NT2/D1 (cell line): Measurements from ENCODE around the gene CRIP3.
"Not testable (repeated sequence)": the region's sequence is repeated elsewhere in the genome, so short reads cannot be mapped to it uniquely, and the experiment has no call there.

Experiments
- DNase-seq: peaks from one replicate; pipeline ENCODE4 v3.0.0-alpha.2; 2011; ENCODE audit warnings: low read depth, low spot score
- H3K27me3 ChIP-seq: 2 replicates; pipeline ENCODE4 v1.6.0; 2011; ENCODE audit warnings: mild to moderate bottlenecking; ENCODE audit not compliant: insufficient read length, insufficient read depth
- H3K36me3 ChIP-seq: 2 replicates; pipeline ENCODE4 v1.6.1; 2011; ENCODE audit warnings: mild to moderate bottlenecking, low read length, mixed read lengths; ENCODE audit not compliant: insufficient read depth, insufficient read length
- H3K4me1 ChIP-seq: 2 replicates; pipeline ENCODE4 v1.5.1; 2011; ENCODE audit not compliant: insufficient read depth, insufficient read length
- H3K4me3 ChIP-seq: 2 replicates; pipeline ENCODE4 v1.5.1; 2011; ENCODE audit warnings: low read depth; ENCODE audit not compliant: insufficient read length
- H3K9ac ChIP-seq: 2 replicates; pipeline ENCODE4 v1.6.0; 2011; ENCODE audit warnings: low read depth; ENCODE audit not compliant: insufficient read length
- H3K9me3 ChIP-seq: 2 replicates; pipeline ENCODE4 v1.5.1; 2011; ENCODE audit warnings: mild to moderate bottlenecking, low read length; ENCODE audit not compliant: insufficient read depth
- SUZ12 ChIP-seq: IDR thresholded peaks from 2 replicates; pipeline ENCODE4 v1.6.1; 2011; ENCODE audit not compliant: insufficient read length, insufficient read depth; ENCODE audit errors: extremely low read depth
- YY1 ChIP-seq: IDR thresholded peaks from 2 replicates; pipeline ENCODE4 v1.6.1; 2011; ENCODE audit not compliant: insufficient read length, insufficient read depth
- ZNF274 ChIP-seq: IDR thresholded peaks from 2 replicates; pipeline ENCODE4 v1.6.1; 2011; ENCODE audit warnings: mild to moderate bottlenecking, low read depth, low read length

CRIP3 gene

GRCh38 chr6:43308101-43308989 lies at the start of gene CRIP3:
TSS of gene CRIP3 (minus strand) at chr6:43308826. CDS start at chr6:43308792, 34 bp downstream.
- Histone ChIP-seq H3K27me3 (no peaks in the 10 kb centered on the region), H3K9ac (peak within 1 kb of the TSS; percentile 72), H3K4me1 (peaks cover 7% of the 10 kb centered on the region), H3K4me3 (peak within 1 kb of the TSS; percentile 54), H3K9me3 (no peaks in the 10 kb centered on the region), H3K36me3 (no peaks in the 10 kb centered on the region)
- TF ChIP-seq YY1 (no peak), SUZ12 (no peak), ZNF274 (no peak)
- no peak for DNase-seq

GRCh38 chr6:43355862-43356590 lies 47.4 kb upstream of the CRIP3 start:
- no peaks in the 10 kb centered on the region for H3K27me3 ChIP-seq
- no peak for TF ChIP-seq ZNF274
- no peak for TF ChIP-seq SUZ12
- TF ChIP-seq YY1: no peak
- H3K36me3 ChIP-seq: peaks cover 49% of the 10 kb centered on the region
- no peak for DNase-seq
- no peak overlapping the region for H3K4me3 ChIP-seq
- H3K9ac ChIP-seq: no peak overlapping the region
- no peaks in the 10 kb centered on the region for H3K9me3 ChIP-seq
- H3K4me1 ChIP-seq: no peaks in the 10 kb centered on the region

- not testable (repeated sequence) for H3K27me3 ChIP-seq, H3K9me3 ChIP-seq, H3K4me3 ChIP-seq, DNase-seq, H3K9ac ChIP-seq, H3K4me1 ChIP-seq
- peaks cover 46% of the 10 kb centered on the region for H3K36me3 ChIP-seq
Observed at GRCh38 chr6:43351951-43352350, 43.3 kb upstream of the CRIP3 start.

GRCh38 chr6:43347444-43347843 lies 38.8 kb upstream of the CRIP3 start:
- no peaks in the 10 kb centered on the region for H3K9me3 ChIP-seq
- peaks cover 35% of the 10 kb centered on the region for H3K36me3 ChIP-seq
- no peaks in the 10 kb centered on the region for H3K27me3 ChIP-seq
- no peak for DNase-seq
- no peak overlapping the region for H3K9ac ChIP-seq
- TF ChIP-seq ZNF274: no peak
- TF ChIP-seq YY1: no peak
- TF ChIP-seq SUZ12: no peak
- no peak overlapping the region for H3K4me3 ChIP-seq
- H3K4me1 ChIP-seq: no peaks in the 10 kb centered on the region

GRCh38 chr6:43347021-43347420 lies 38.4 kb upstream of the CRIP3 start:
- no peaks in the 10 kb centered on the region for H3K9me3 ChIP-seq
- peaks cover 39% of the 10 kb centered on the region for H3K36me3 ChIP-seq
- no peak overlapping the region for H3K9ac ChIP-seq
- no peaks in the 10 kb centered on the region for H3K4me1 ChIP-seq
- TF ChIP-seq SUZ12 (no peak), ZNF274 (no peak), YY1 (no peak)
- no peak for DNase-seq
- no peak overlapping the region for H3K4me3 ChIP-seq
- no peaks in the 10 kb centered on the region for H3K27me3 ChIP-seq

- not testable (repeated sequence) for H3K27me3 ChIP-seq, H3K9me3 ChIP-seq, DNase-seq, H3K4me1 ChIP-seq, H3K4me3 ChIP-seq, H3K9ac ChIP-seq
- peaks cover 44% of the 10 kb centered on the region for H3K36me3 ChIP-seq
Observed at GRCh38 chr6:43346243-43346642, 37.6 kb upstream of the CRIP3 start.

GRCh38 chr6:43339168-43339567 lies 30.5 kb upstream of the CRIP3 start:
- Histone ChIP-seq H3K9ac (no peak overlapping the region), H3K36me3 (peaks cover 54% of the 10 kb centered on the region), H3K27me3 (no peaks in the 10 kb centered on the region), H3K9me3 (no peaks in the 10 kb centered on the region), H3K4me3 (no peak overlapping the region), H3K4me1 (no peaks in the 10 kb centered on the region)
- TF ChIP-seq SUZ12: no peak
- TF ChIP-seq ZNF274: no peak
- TF ChIP-seq YY1: no peak
- no peak for DNase-seq
